ENCODE measurements around the gene MORN4.
"Not testable (repeated sequence)": the region's sequence is repeated elsewhere in the genome, so short reads cannot be mapped to it uniquely, and the experiment has no call there.

Gene MORN4

GRCh38 chr10:97644936-97645335 lies 11.6 kb upstream of the MORN4 start:
- Histone ChIP-seq H3K9me3 (no peaks in the 10 kb centered on the region), H3K4me3 (ENCODE audit: low read depth, low read length) (no peak overlapping the region), H3K36me3 (peaks cover 25% of the 10 kb centered on the region), H3K4me1 (peaks cover 5% of the 10 kb centered on the region; the same call in 1 of the 2 replicates), H3K27me3 (no peaks in the 10 kb centered on the region)
- DNase-seq = no peak
- no peak for TF ChIP-seq CTCF (IDR thresholded peaks at IDR 0.05; ENCODE audit: low read depth, low read length)

GRCh38 chr10:97643441-97643985 lies 10.2 kb upstream of the MORN4 start:
- no peak overlapping the region for H3K4me3 ChIP-seq (ENCODE audit: low read depth, low read length)

GRCh38 chr10:97642471-97643159 lies 9.3 kb upstream of the MORN4 start:
- not testable (repeated sequence) for DNase-seq; H3K27me3 ChIP-seq; H3K4me1 ChIP-seq; H3K4me3 ChIP-seq (ENCODE audit: low read depth, low read length); H3K9me3 ChIP-seq
- H3K36me3 ChIP-seq = peaks cover 23% of the 10 kb centered on the region

More at GRCh38 chr10:97643441-97643985, 10.2 kb upstream of the MORN4 start:
- DNase-seq = no peak
- Histone ChIP-seq H3K36me3 (peaks cover 23% of the 10 kb centered on the region), H3K27me3 (no peaks in the 10 kb centered on the region), H3K9me3 (no peaks in the 10 kb centered on the region), H3K4me1 (no peaks in the 10 kb centered on the region; the same call in 1 of the 2 replicates)
- TF ChIP-seq CTCF (IDR thresholded peaks at IDR 0.05; ENCODE audit: low read depth, low read length) = no peak

- H3K4me1 ChIP-seq = no peaks in the 10 kb centered on the region
- peak overlapping the region; percentile 88 for H3K4me3 ChIP-seq (ENCODE audit: low read depth, low read length)
- H3K36me3 ChIP-seq = peaks cover 16% of the 10 kb centered on the region
- peak; percentile 50 for DNase-seq
- TF ChIP-seq CTCF (IDR thresholded peaks at IDR 0.05; ENCODE audit: low read depth, low read length) = no peak
- no peaks in the 10 kb centered on the region for H3K27me3 ChIP-seq
- H3K9me3 ChIP-seq = no peaks in the 10 kb centered on the region
Measured at GRCh38 chr10:97640868-97641811, 7.8 kb upstream of the MORN4 start.

- no peaks in the 10 kb centered on the region for H3K27me3 ChIP-seq
- H3K4me1 ChIP-seq = no peaks in the 10 kb centered on the region
- peak; percentile 99 for DNase-seq
- no peak for TF ChIP-seq CTCF (IDR thresholded peaks at IDR 0.05; ENCODE audit: low read depth, low read length)
- H3K9me3 ChIP-seq = no peaks in the 10 kb centered on the region
- H3K4me3 ChIP-seq (ENCODE audit: low read depth, low read length) = peak within 1 kb of the TSS; percentile 88
- peaks cover 16% of the 10 kb centered on the region for H3K36me3 ChIP-seq
Measured at GRCh38 chr10:97640174-97640867, 7.0 kb upstream of the MORN4 start, which contains the start of gene PI4K2A. TSS of gene PI4K2A (plus strand) at chr10:97640671. CDS start at chr10:97640743, 72 bp downstream.

- not testable (repeated sequence) for DNase-seq; H3K4me3 ChIP-seq (ENCODE audit: low read depth, low read length); H3K9me3 ChIP-seq; H3K36me3 ChIP-seq; H3K4me1 ChIP-seq; H3K27me3 ChIP-seq
Measured at GRCh38 chr10:97639090-97639489, 5.8 kb upstream of the MORN4 start.

All from BE2C (cell line).